CD4-positive, CD25-positive, alpha-beta regulatory T cell (primary cell): ENCODE measurements around the gene LAMP5. TPM values are rescaled to one million over a fixed set of nuclear protein-coding genes. Genes with fewer than 3 reads are reported as not detected.
A peak's percentile ranks its signal among the peaks of the same experiment; 100 is the strongest.

Experiments
- ATAC-seq, 2 donors: fragments of 150-1000 bp; cut with Tn5 transposase; one replicate each; pipeline ENCODE4 v1.10.0; 2021; ENCODE audit warnings: low read depth in 2 of 2, moderate number of reproducible peaks in 2 of 2, moderate library complexity in 1 of 2
- DNase-seq, 3 donors: peaks; one replicate each; pipeline versions ENCODE4 v3.0.0 to v3.0.0-alpha.2; 2012 to 2022; ENCODE audit warnings: mixed read lengths in 1 of 3
- H3K27ac ChIP-seq: one replicate; pipeline ENCODE4 v1.7.0; 2013; ENCODE audit warnings: mild to moderate bottlenecking, low read length; ENCODE audit not compliant: insufficient read depth, poor library complexity, severe bottlenecking
- H3K27me3 ChIP-seq: one replicate; pipeline ENCODE4 v1.7.0; 2013; ENCODE audit warnings: low read length; ENCODE audit not compliant: control insufficient read depth, insufficient read depth
- H3K36me3 ChIP-seq: one replicate; pipeline ENCODE4 v1.7.0; 2013; ENCODE audit warnings: mild to moderate bottlenecking, low read length, moderate library complexity; ENCODE audit not compliant: control insufficient read depth, insufficient read depth
- H3K4me1 ChIP-seq: 2 replicates; pipeline ENCODE4 v1.7.0; 2013; ENCODE audit warnings: mild to moderate bottlenecking, low read length; ENCODE audit not compliant: insufficient read depth, control insufficient read depth, poor library complexity, severe bottlenecking
- H3K4me3 ChIP-seq: one replicate; pipeline ENCODE4 v1.7.0; 2013; ENCODE audit warnings: low read depth, mild to moderate bottlenecking, low read length, moderate library complexity
- H3K9me3 ChIP-seq, 2 experiments: 1 replicate in 1 of 2; 2 replicates in 1 of 2; pipeline ENCODE4 v1.7.0; 2013; ENCODE audit warnings: low read length in 2 of 2, mild to moderate bottlenecking in 1 of 2, moderate library complexity in 1 of 2; ENCODE audit not compliant: control insufficient read depth in 2 of 2
- H3K27ac Mint-ChIP-seq, 3 donors: one replicate each; pipeline ENCODE4 v1.8.0; 2020 to 2022; ENCODE audit warnings: mild to moderate bottlenecking in 3 of 3, mixed read lengths in 3 of 3, moderate library complexity in 2 of 3
- H3K27me3 Mint-ChIP-seq: one replicate; pipeline ENCODE4 v1.8.0; 2022; ENCODE audit warnings: mild to moderate bottlenecking, mixed read lengths
- H3K36me3 Mint-ChIP-seq: one replicate; pipeline ENCODE4 v1.8.0; 2020; ENCODE audit warnings: mixed read lengths
- H3K4me1 Mint-ChIP-seq, 4 donors: one replicate each; pipeline ENCODE4 v1.8.0; 2020 to 2022; ENCODE audit warnings: mixed read lengths in 4 of 4, mild to moderate bottlenecking in 1 of 4
- H3K4me3 Mint-ChIP-seq, 4 donors: one replicate each; pipeline ENCODE4 v1.8.0; 2020 to 2022; ENCODE audit warnings: mild to moderate bottlenecking in 4 of 4, mixed read lengths in 4 of 4, moderate library complexity in 3 of 4
- H3K9me3 Mint-ChIP-seq, 7 donors: one replicate each; pipeline ENCODE4 v1.8.0; 2020 to 2022; ENCODE audit warnings: mixed read lengths in 7 of 7, mild to moderate bottlenecking in 3 of 7, moderate library complexity in 2 of 7
- polyA plus RNA-seq, 4 donors: library from polyadenylated mRNA; unstranded; fragments of 300-500 nt; fragmentation: Illumina TruSeq; gene quantifications; one replicate each; pipeline ENCODE4 v1.2.3, GENCODE V29; 2021
- total RNA-seq: library from RNA; stranded (reverse); gene quantifications from one replicate; pipeline ENCODE4 v1.2.3, GENCODE V29; 2022

Gene LAMP5
- total and polyA plus RNA-seq, 5 donors from 2014 or later, result not detected

DNA sequence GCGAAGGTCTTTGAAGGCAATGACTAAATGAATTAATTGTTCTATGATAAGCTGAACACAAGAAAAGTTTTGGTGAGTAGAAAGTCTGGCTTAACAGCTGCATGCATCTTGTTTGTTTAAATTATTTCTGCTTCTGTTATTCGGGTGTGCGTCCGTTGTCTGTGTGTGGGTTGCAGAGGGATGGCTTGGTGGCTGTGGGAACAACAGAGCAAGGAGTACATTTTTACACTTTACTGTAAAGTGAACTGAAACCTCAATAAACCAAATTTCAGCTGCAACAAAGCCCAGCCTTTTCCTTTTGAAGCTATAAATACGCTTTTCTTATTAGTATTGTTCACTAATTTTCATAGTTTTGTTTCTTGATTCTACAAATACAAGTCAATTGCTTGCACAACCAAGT lies 3.5 kb upstream of the LAMP5 start:
- peaks cover 7% of the 10 kb centered on the region for H3K27me3 ChIP-seq
- H3K4me1 ChIP-seq, result no peaks in the 10 kb centered on the region
- ATAC-seq, result no peak
- H3K9me3 ChIP-seq, result no peaks in the 10 kb centered on the region
- no peaks in the 10 kb centered on the region for H3K36me3 Mint-ChIP-seq
- no peak for DNase-seq
- no peaks in the 10 kb centered on the region for H3K4me1 Mint-ChIP-seq
- H3K27ac ChIP-seq, result no peak overlapping the region
- H3K9me3 Mint-ChIP-seq, result peaks cover 0 to 9% (median 0%) of the 10 kb centered on the region in 7 donors
- peaks cover 59% of the 10 kb centered on the region for H3K27me3 Mint-ChIP-seq
- no peak overlapping the region for H3K27ac Mint-ChIP-seq
- no peak overlapping the region for H3K4me3 Mint-ChIP-seq
- no peaks in the 10 kb centered on the region for H3K36me3 ChIP-seq
- H3K4me3 ChIP-seq, result no peak overlapping the region

DNA sequence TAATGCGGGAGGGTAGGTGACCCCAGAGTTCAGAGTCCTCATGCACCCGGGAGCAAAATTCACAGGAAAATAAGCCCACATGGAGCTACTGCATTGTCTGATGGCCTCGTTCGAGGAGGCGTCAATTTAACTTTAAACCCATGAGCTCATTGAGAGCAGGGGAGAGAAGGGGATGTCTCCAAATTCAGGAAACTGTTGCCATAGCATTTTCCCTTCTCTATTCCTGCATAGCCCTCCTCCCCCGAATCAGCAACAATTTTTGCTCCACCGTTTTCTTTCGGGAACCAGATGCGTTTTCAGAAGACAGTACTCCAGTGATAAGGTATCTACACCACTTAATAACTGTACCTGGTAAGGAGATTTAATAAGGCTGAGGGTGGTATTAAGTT lies 324 bp upstream of the LAMP5 start:
- Mint-ChIP-seq H3K4me1 (no peaks in the 10 kb centered on the region), H3K9me3 (peaks cover 0 to 8% (median 0%) of the 10 kb centered on the region in 7 donors), H3K4me3 (no peak overlapping the region), H3K27me3 (peaks cover 53% of the 10 kb centered on the region), H3K36me3 (no peaks in the 10 kb centered on the region), H3K27ac (peak overlapping the region in 1 of 3 donors; percentile 49)
- no peaks in the 10 kb centered on the region for H3K36me3 ChIP-seq
- no peaks in the 10 kb centered on the region for H3K4me1 ChIP-seq
- DNase-seq (no peak), ATAC-seq (no peak)
- H3K27ac ChIP-seq, result no peak overlapping the region
- H3K4me3 ChIP-seq, result no peak overlapping the region
- no peaks in the 10 kb centered on the region for H3K9me3 ChIP-seq
- H3K27me3 ChIP-seq, result peaks cover 13% of the 10 kb centered on the region

DNA sequence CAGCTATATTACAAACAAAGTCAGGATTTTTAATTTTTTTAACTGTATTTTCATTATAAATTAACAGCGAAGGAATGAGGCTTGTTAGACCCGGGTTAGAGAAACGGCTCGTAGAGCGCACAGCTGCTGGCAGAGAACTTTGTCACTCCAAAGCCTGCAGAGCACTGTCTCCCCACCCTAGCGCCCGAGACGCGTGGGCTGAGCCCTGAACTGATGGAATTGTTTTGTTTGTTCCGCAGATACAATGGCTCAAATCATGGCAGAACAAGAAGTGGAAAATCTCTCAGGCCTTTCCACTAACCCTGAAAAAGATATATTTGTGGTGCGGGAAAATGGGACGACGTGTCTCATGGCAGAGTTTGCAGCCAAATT lies 810 bp downstream of the LAMP5 start:
- Histone ChIP-seq H3K27ac (no peak overlapping the region), H3K4me1 (no peaks in the 10 kb centered on the region), H3K27me3 (peaks cover 13% of the 10 kb centered on the region), H3K4me3 (no peak overlapping the region), H3K36me3 (no peaks in the 10 kb centered on the region), H3K9me3 (no peaks in the 10 kb centered on the region)
- peaks cover 0 to 5% (median 0%) of the 10 kb centered on the region in 7 donors for H3K9me3 Mint-ChIP-seq
- H3K4me1 Mint-ChIP-seq, result no peaks in the 10 kb centered on the region
- DNase-seq (no peak), ATAC-seq (no peak)
- no peak overlapping the region for H3K27ac Mint-ChIP-seq
- peaks cover 42% of the 10 kb centered on the region for H3K27me3 Mint-ChIP-seq
- H3K36me3 Mint-ChIP-seq, result no peaks in the 10 kb centered on the region
- no peak overlapping the region for H3K4me3 Mint-ChIP-seq

DNA sequence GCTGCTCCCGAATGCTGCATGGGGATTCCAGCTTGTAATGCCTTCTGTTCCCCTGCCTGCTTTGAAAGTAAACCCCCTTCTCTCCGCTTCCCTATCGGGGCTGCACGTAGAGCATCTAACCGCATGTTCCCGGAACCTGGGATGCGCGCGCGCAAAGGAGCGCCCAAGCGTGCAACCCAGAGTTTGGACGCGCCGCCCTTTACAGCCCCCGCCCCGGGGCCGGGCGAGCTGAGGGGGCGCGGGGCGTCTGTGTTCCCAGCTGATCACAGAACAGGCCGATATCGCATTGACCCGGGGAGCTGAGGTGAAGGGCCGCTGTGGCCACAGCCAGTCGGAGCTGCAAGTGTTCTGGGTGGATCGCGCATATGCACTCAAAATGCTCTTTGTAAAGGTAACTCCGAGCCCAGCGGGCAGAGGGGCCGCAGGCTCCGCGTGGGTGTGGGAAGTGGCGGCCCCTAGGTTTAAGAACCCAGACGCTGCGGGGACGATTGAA lies 1.4 kb downstream of the LAMP5 start:
- peaks cover 13% of the 10 kb centered on the region for H3K27me3 ChIP-seq
- no peaks in the 10 kb centered on the region for H3K36me3 ChIP-seq
- ATAC-seq, result no peak
- DNase-seq, result no peak
- no peaks in the 10 kb centered on the region for H3K4me1 Mint-ChIP-seq
- H3K27ac Mint-ChIP-seq, result no peak overlapping the region
- H3K4me3 Mint-ChIP-seq, result no peak overlapping the region
- H3K27ac ChIP-seq, result no peak overlapping the region
- H3K4me3 ChIP-seq, result no peak overlapping the region
- H3K9me3 Mint-ChIP-seq, result peaks cover 0 to 5% (median 0%) of the 10 kb centered on the region in 7 donors
- H3K27me3 Mint-ChIP-seq, result peaks cover 40% of the 10 kb centered on the region
- H3K36me3 Mint-ChIP-seq, result no peaks in the 10 kb centered on the region
- no peaks in the 10 kb centered on the region for H3K4me1 ChIP-seq
- H3K9me3 ChIP-seq, result no peaks in the 10 kb centered on the region

DNA sequence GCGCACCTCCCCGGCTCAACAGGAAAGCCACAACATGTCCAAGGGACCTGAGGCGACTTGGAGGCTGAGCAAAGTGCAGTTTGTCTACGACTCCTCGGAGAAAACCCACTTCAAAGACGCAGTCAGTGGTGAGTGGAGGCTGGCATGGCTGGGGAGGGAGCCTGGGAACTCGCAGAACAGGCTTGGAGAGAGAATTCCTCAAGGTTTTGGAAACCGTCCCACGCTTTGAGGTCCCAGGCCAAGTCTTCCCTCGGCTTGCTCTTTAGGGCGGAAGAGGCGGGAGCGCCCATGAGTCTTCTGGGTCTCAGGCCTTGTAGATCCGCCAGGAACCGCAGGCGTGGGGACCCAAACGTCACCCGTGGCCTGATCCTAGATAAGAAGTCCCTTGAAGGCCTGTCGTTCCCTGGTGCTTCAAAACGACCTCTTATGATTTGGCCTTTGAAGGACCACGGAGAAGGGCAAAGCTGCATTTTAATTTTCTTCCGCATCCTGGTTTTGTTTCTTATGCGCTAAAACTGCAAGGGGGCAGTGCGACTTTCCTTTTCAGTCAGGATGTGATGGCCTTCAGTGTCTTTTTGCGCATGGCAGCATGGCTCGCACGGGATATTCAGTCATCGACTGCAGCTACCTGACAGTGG lies 2.0 kb downstream of the LAMP5 start:
- Histone ChIP-seq H3K9me3 (no peaks in the 10 kb centered on the region), H3K4me1 (no peaks in the 10 kb centered on the region), H3K36me3 (no peaks in the 10 kb centered on the region), H3K4me3 (no peak overlapping the region), H3K27ac (no peak overlapping the region), H3K27me3 (peaks cover 13% of the 10 kb centered on the region)
- Mint-ChIP-seq H3K36me3 (no peaks in the 10 kb centered on the region), H3K4me1 (no peaks in the 10 kb centered on the region), H3K27me3 (peaks cover 40% of the 10 kb centered on the region), H3K9me3 (peaks cover 0 to 5% (median 0%) of the 10 kb centered on the region in 7 donors), H3K4me3 (no peak overlapping the region), H3K27ac (no peak overlapping the region)
- no peak for ATAC-seq
- DNase-seq, result no peak

DNA sequence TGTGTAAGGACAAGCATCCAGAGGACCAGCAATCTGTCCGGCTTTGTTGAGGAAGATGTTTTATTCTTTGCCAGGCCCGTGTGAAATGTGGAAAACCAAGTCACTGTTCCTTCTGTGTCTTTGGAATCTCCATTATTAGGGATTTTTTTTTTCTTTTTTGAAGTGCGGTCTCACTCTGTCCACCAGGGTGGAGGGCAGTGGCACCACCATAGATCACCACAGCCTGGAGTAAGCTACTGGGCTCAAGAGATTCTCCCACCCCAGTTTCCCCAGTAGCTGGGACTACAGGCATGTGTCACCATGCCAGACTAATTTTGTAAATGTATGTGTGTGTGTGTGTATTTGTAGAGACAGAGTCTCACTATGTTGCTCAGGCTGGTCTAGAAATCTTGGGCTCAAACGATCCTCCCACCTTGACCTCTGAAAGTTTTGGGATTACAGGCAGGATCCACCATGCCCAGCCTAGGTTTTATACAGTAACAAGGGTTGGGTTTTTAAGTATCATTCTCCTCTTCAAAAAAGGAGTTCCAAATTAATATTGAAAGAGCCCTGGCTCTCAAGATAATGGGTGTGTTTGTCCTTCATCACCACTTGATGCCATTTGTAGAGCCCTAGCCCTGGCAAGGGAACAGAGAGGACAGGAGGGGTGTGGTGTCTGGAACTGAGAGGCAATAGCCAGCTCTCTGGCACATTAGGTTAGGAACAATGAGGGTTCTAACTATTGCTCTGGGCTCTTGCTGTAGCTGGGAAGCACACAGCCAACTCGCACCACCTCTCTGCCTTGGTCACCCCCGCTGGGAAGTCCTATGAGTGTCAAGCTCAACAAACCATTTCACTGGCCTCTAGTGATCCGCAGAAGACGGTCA lies 3.1 kb downstream of the LAMP5 start:
- Histone ChIP-seq H3K9me3 (no peaks in the 10 kb centered on the region), H3K4me1 (no peaks in the 10 kb centered on the region), H3K36me3 (no peaks in the 10 kb centered on the region), H3K27ac (no peak overlapping the region), H3K4me3 (no peak overlapping the region), H3K27me3 (peaks cover 13% of the 10 kb centered on the region)
- H3K4me3 Mint-ChIP-seq, result peak overlapping the region in 1 of 4 donors; percentile 41
- no peaks in the 10 kb centered on the region for H3K36me3 Mint-ChIP-seq
- peaks cover 0 to 5% (median 0%) of the 10 kb centered on the region in 7 donors for H3K9me3 Mint-ChIP-seq
- no peak for ATAC-seq
- no peak for DNase-seq
- no peaks in the 10 kb centered on the region for H3K4me1 Mint-ChIP-seq
- H3K27me3 Mint-ChIP-seq, result peaks cover 33% of the 10 kb centered on the region
- no peak overlapping the region for H3K27ac Mint-ChIP-seq

DNA sequence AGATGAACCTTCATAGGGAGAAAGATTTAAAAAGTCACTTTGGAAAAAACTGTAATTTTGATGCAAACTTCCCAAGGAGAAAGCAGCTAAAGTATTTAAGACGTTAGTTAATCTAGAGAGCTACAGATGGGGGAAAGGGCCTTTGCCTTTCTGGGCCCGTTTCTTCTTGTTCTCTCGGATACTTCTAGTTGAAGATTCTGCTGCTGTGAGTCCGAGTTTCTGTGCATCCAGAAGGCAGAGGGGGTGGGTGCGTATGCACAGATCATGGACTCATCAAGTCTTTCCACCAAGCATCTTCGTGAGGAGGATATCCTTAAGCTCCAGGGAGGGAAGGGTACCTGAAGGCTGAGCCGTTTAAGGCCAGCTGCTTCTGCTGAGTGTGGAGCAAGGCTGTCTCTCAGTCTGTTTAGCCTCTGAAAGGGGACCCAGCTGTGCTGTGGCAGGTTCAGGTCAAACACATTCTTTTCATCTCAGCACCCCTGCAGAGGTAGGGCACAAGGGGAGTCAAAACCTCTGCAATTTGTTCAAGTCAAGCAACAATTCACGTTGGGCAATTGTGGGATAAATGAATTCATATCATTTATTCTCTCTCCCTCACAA lies 4.3 kb downstream of the LAMP5 start:
- no peaks in the 10 kb centered on the region for H3K36me3 ChIP-seq
- Mint-ChIP-seq H3K9me3 (peaks cover 0 to 5% (median 0%) of the 10 kb centered on the region in 7 donors), H3K4me1 (no peaks in the 10 kb centered on the region), H3K27me3 (peaks cover 26% of the 10 kb centered on the region), H3K4me3 (no peak overlapping the region), H3K27ac (no peak overlapping the region), H3K36me3 (no peaks in the 10 kb centered on the region)
- H3K27ac ChIP-seq, result no peak overlapping the region
- H3K4me1 ChIP-seq, result no peaks in the 10 kb centered on the region
- ATAC-seq, result no peak
- H3K27me3 ChIP-seq, result peaks cover 12% of the 10 kb centered on the region
- H3K9me3 ChIP-seq, result no peaks in the 10 kb centered on the region
- DNase-seq, result no peak
- no peak overlapping the region for H3K4me3 ChIP-seq
